Stimulated activated CD8-positive, alpha-beta memory T cell treated with anti-CD3 and anti-CD28 coated beads, Interleukin-4, amount 100 ng/mL, for 48 hours (primary cell): ENCODE data around the gene FCF1.
A peak's percentile ranks its signal among the peaks of the same experiment; 100 is the strongest.
"Not testable (repeated sequence)": the region's sequence is repeated elsewhere in the genome, so short reads cannot be mapped to it uniquely, and the experiment has no call there.

Experiments
- DNase-seq: peaks from one replicate; pipeline ENCODE4 v3.0.0-alpha.2; 2020

FCF1 gene

DNA sequence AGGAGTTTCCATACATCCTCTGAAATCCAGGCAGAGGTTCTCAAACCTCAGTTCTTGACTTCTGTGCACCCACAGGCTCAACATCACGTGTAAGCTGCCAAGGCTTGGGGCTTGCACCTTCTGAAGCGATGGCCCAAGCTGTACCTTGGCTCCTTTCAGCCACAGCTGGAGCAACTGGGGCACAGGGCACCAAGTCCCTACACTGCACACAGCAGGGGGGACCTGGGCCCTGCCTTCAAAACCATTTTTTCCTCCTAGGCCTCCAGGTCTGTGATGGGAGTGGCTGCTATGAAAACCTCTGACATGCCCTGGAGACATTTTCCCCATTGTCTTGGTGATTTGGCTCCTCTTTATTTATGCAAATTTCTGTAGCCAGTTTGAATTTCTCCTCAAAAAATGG, 10.7 kb upstream of the FCF1 start:
- no peak for DNase-seq

DNA sequence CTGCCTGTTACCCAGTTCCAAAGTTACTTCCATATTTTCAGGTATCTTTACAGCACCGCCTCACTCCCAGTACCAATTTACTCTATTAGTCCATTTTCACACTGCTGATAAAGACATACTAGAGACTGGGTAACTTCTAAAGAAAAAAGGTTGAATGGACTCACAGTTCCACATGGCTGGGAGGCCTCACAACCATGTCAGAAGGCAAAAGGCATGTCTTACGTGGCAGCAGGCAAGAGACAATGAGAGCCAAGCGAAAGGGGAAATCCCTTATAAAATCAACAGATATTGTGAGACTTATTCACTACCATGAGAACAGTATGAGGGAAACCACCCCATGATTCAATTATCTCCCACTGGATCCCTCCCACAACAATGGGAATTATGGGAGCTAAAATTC, 9.9 kb upstream of the FCF1 start:
- no peak for DNase-seq

DNA sequence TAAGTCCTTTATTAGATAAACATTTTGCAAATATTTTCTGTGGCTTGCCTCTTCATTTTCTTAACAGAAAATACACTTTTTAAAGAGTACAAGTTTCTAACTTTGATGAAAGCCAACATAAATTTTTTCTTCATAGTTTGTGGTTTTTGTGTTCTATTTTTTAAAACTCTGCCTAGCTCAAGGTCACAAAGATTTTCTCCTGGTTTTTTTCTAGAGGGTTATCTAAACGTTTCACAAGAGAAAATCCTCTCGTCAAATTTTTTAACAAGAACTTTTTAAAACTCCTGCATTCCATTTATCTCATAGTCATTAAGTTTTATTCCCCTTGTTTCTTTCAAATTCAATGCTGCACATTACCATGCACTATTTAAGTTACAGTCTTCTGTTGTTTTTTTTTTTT, 8.3 kb upstream of the FCF1 start:
- DNase-seq = no peak

DNA sequence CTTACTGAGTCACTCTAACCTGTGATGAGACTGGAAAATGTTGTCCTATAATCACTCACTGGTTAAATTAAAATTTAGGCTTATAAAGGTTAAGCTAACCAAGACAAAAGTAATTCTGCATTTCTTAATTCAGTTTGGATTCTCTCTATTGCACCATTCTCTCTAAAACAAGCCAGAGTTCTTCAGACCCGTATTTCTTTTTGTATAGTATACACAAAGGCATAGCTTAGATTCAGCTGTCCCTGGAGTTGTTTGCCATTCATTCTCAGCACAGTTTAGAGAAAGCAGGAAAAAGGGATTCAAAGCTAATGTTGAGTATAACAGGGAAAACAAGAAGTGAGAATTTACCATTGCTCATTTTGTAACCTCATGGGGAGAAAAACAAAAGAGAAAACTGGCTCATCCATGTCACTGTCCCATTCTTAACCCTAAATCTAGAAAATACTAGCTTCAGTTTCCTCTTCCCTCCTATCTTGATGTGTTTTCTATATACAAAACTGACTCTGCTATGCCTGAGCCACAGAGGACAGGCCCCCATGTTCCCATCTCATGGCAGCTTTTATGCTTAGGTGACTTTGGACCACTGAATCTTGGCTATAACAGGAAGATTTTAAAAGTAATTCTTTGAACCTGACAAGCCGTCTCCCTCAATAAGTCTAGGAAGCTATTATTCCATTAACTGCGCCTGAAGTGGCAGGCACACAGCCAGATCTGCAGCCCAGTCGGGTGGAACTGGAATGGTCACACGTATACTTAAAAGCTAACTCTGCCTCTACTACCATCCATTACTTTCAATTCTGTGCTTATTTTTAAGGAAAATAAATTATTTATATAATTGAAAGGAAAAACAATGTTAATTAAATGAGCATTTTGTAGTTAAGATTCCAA, 7.1 kb upstream of the FCF1 start:
- DNase-seq = no peak

DNA sequence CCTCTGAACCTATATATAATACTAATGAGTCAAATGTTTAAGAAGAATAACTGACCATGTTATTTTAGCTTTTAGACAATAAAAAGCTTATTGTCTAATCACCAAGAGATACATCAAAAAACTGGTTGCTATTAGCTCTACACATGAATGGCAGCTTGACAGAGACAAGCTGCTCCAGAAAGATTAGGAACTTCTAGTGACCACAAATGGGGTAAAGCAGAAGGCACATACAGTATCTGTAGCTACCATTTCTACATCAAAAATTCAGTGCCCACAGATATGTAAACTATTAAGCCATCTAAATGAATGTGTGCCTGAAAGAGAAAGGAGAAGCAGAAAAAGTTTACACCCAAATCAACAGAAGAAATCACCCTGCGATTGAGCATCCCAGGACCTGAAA, 2.5 kb upstream of the FCF1 start:
- DNase-seq = no peak

DNA sequence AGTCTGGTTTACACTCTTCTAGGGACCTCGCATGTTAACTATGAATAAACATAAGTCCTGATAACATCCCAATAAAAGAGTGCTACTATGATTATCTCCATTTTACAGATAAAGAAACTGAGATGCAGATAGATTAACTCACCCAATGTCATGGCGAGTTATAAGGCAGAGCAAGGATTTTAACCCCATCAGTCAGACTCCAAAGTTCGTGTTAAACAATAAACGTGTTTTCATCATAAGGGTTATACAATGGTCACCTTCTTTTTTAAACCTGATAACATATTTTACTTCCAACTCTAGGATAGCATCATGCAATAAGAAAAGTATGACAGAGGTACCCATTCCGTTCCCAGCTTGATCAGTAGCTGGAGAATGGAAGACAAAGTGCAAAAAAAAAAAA, 1.3 kb upstream of the FCF1 start:
- no peak for DNase-seq

DNA sequence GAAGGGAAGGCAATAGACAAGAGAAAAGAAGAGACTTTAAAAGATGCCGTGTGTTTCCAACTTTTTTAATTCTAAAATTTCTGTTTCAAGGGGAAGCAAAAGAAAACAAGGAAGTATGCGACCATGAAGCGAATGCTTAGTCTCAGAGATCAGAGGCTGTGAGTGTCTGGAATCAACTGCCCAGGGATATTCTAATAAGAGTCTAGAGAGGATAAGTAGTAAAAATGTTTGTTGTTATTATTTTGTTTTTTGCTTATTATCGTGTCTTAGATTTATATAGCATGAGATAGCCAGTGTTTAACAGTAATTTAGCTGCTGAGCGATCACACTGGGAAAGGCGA, 421 bp downstream of the FCF1 start:
- DNase-seq = no peak

DNA sequence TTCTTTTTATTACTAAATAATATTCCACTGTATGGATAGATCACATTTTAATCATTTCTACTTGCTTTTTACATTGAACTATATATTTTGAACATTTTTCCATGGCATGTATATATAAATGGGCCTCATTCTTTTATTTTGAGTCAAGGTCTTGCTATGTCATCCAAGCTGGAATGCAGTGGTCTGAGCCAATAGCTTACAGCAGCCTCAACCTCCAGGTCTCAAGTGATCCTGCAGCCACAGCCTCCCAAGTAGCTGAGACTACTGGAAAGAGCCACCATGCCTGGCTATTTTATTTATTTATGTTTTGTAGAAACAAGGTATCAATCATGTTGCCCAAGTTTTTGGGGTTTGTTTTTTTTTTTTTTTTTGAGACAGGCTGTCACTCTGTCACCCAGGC, 7.6 kb downstream of the FCF1 start:
- DNase-seq = no peak

DNA sequence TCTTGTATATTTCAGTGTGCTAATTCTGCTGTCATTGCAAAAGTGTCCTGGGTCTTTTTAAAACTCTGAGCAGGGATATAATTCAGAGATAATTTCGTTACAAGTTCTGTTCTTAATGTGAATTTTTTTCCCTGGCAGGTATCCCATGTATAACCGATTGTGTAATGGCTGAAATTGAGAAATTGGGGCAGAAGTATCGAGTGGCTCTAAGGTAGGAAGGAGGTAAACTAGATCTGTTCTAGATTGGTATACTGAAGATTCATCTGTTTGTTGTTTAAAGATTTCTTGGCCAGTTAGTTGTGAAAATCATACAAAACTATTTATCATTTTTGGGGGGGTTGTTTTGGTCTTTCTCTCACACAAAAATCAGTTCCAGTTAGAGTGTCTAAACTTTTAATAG, 10.2 kb downstream of the FCF1 start:
- DNase-seq = no peak

DNA sequence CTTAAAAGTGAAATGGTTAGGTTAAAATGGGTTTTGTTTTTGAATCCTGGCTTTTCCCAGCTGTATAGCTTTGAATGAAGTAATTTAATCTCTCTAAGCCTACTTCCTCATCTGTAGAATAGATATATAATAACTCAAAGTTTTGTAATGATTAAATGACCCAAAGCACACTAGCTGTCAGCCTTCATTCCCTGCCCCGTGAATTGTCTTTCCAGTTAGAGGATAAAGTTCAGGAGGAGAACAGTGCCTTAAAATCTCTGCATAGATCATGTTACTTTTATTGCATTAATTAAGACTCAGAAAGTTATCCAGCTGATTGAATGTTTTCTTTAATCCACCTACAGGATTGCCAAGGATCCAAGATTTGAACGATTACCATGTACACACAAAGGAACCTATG, 19.4 kb downstream of the FCF1 start:
- no peak for DNase-seq

DNA sequence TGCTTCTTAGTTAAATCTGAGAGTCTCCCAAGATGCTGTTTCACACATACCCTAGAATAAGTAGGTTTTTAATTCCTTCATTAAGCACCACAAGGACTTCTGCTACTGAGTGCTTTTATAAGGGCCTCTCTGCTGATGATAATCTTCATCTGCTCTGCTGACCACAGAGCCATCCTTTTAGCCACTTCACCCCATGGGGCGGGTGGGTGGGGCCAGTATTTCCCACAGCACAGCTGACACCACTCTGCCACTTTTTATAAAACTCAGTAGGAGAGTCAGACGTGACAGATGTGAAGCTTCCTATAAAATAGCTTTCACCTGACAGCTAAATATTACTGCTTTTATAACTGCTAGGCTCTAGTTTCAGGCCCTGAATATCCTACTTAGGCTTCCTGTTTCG, 20.3 kb downstream of the FCF1 start:
- no peak for DNase-seq

DNA sequence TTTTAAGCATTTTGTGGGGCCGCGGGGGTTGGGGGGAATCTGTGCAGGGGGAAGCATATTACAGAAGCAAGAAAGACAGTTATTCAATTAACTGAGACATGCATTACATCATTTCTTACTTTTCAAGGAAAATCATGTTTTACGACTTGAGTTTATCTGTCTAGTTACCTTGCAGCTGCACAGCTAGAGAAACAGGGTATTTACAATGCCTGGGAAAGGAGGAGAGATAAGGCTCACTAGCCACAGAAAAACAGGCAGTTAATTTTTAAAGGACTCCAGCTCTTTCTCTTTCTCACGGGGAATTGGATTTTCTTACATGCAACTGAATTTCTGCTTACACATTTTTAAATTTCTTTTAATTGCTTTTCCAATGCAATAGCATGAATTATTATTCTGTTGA, 22.2 kb downstream of the FCF1 start:
- no peak for DNase-seq

DNA sequence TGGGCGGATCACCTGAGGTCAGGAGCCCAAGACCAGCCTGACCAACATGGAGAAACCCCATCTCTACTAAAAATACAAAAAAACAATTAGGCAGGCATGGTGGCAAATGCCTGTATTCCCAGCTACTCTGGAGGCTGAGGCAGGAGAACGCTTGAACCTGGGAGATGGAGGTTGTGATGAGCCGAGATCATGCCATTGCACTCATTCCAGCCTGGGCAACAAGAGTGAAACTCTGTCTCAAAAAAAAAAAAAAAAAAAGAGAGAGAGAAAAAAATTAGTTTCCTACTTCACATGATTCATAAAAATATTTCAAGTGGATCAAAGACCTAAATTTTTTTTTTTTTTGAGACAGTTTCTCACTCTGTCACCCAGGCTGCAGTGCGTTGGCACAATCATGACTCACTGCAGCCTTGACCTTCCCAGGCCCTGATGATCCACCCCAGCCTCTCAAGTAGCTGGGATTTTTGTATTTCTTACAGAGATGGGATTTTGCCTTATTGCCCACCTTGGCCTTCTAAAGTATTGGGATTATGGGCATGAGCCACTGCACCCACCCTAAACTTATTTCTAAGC, 24.9 kb downstream of the FCF1 start:
- DNase-seq = no peak

DNA sequence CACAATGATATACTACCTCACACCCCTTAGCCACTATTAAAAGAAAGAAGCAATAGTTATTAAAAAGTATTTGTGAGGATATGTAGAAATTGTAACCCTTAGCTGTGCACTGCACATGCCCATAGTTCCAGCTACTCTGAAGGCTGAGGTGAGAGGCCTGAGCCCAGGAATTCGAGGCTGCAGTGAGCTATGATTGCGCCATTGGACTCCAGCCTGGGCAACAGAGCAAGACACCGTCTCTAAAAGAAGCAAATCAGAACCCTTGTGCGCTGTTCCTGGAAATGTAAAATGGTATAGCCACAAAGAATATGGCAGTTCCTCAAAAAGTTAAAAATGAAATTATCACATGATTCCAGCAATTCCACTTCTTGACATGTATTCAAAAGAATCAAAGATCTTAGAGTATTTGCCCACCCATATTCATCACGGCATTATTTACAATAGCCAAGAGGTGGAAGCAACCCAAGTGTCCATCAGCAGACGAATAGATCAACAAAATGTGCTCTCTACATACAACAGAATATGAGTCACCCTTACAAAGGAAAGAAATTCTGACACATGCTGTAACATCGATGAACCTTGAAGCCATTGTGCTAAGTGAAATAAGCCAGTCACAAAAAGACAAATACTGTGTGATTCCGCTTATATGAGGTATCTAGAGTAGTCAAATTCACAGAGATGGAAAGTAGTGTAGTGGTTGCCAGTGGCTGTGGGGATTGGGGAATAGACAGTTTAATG, 26.5 kb downstream of the FCF1 start:
- no peak for DNase-seq

DNA sequence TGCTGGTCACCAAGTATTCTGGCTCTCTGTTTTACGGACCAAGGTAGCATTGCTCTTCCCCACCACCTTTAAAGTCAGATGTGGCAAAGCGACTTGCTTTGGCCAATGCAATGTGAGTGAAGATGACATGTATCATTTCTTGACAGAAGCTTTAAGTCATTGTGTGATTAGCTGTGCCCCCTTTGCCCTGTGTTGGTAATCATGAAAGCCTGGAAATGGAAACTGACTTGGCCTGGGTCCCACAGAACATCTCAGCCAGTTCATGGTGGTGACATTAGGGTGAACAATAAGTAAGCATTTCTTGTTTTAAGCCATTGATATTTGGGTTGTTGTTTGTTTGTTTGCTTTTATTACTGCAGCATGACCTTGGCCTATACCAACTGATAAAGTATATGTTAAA, 34.3 kb downstream of the FCF1 start:
- no peak for DNase-seq

DNA sequence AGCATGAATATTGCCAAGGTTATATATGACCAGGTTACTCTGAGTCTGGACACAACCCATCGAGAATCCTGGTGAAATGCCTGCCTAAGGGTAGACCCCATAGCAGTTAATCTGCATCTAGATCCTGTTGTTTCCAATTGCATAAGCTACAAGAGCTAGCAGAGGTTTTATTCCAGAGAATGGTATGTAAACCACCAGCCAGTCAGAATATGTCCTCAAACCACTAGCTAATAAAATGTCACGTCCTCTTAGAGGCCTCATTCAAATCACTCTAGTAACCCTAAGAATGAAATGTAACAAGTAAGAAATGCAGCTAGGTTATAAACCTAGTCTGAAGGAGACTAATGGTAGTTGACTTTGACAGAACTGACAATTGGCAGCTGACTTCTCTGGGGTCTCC, 41.2 kb downstream of the FCF1 start:
- DNase-seq = no peak

DNA sequence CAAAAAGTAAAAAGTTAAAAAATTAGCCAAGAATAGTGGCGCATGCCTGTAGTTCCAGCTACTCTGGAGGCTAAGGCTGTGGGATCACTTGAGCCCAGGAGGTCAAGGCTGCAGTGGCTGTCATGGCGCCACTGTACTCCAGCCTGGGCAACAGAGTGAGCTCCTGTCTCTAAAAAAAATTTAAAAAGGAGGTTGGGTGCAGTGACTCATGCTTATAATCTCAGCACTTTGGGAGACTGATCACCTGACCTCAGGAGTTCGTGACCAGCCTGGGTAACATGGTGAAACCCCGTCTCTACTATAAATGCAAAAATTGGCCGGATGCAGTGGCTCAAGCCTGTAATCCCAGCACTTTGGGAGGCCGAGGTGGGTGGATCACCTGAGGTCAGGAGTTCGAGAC, 42.0 kb downstream of the FCF1 start:
- DNase-seq = no peak

DNA sequence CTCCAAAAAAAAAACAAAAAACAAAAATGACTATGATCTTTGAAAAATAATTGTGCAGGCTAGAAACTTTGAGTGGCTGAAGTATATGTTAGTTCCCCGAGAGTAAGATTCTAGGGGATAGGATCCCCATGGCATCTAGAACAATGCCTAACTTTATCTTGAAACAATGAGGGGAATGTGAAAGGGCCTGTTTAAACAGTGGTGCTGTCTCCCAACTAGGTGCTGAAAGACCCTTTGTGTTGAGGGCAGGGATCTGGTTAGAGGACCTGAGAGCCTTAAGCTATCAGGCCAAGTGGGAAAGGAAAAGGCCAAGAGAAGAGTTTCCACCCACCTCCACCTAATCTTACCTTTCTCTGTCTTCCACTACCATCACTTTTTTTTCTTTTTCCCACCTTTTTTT, 43.4 kb downstream of the FCF1 start:
- no peak for DNase-seq

DNA sequence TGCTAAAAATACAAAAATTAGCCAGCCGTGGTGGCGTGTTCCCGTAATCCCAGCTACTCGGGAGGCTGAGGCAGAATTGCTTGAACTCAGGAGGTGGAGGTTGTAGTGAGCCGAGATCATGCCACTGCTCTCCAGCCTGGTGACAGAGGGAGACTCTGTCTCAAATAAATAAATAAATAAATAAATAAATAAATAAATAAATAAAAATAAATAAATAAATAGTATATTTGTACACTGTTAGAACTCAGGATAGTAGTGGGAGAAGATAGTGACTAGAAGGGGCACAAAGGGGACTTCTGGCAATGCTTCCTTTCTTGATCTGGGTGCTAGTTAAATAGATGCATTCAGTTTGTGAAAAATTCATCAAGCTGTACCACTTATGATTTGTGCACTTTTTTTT, 45.6 kb downstream of the FCF1 start:
- not testable (repeated sequence) for DNase-seq

DNA sequence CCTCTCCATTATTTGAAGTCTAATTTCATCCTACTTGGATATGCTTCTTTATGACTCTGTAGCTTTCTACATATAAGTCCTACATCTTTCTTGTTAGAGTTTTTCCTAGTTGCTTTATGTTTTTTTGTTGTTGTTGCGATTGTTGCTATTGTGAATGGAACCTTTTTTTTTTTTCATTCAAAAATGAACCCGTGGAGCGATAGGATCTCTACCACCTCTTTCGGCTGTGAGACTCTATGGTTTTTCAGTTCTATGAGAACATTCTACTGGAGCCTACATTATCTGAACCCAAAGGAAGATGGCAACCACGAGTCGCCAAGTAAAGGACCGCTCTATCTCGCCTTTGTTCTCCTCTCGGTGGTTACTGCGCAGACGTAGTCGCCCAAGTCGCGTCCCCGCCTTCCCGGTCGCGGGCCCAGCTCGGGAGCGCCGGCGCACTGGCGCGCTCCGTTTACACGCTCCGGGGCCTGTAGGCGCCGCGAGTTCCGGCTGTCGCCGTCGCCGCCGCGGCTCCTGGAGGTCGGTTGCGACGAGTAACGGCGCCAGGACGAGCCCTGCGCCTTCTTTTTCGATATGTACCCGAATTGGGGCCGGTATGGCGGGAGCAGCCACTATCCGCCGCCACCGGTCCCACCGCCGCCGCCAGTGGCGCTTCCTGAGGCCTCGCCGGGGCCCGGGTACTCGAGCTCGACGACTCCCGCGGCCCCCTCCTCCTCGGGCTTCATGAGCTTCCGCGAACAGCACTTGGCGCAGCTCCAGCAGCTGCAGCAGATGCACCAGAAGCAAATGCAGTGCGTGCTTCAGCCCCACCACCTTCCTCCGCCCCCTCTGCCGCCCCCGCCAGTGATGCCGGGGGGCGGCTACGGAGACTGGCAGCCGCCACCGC, 50.2 kb downstream of the FCF1 start, which contains the start of gene YLPM1:
YLPM1 (plus strand) TSS at position 400 of the 886 bp plus-strand sequence; CDS start at position 574, 174 bp downstream.
- DNase-seq = peak; percentile 92

DNA sequence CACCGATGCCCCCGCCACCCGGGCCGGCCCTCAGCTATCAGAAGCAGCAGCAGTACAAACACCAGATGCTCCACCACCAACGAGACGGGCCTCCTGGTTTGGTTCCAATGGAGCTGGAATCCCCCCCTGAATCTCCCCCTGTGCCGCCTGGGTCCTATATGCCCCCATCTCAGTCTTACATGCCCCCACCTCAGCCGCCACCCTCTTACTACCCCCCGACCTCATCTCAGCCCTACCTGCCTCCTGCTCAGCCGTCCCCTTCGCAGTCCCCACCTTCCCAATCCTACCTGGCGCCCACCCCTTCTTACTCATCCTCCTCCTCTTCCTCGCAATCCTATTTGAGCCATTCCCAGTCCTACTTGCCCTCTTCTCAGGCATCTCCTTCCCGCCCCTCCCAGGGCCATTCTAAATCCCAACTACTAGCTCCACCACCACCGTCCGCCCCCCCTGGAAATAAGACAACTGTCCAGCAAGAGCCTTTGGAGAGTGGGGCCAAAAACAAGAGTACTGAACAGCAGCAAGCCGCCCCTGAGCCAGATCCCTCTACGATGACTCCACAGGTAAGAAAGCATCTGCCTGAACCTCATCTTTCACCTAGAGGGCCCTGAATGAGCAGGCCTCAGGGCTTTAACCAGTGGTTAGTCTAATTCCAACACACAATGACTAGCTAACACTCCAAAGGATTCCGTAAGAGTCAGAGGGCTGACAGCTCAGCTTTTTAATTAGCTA, 51.0 kb downstream of the FCF1 start:
- peak; percentile 39 for DNase-seq

DNA sequence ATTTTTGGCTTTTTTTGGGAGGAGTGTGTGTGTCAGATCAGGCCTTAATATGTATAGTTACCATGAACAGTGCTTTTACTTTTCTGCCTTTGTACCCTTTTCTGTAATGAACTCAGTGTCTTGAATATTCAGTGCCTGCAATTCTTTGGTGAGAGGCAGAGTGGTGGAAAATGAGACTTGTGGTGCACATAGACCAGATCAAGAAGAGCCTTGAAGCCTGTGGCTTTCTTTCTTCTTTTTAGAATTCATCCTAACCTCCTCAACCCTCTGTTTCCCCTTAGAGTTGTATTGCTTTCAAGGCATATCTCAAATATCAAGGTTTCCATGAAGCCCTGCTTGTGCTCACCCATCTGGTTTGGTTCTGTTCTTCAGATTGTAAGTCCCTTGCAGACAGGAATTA, 52.8 kb downstream of the FCF1 start:
- DNase-seq = no peak
